ENCODE results near the gene SLC9A2.

The SLC9A2 gene

GRCh38 chr2:102621630-102622029 lies 2.3 kb downstream of the SLC9A2 start:
- DNase-seq: no peak

DNA sequence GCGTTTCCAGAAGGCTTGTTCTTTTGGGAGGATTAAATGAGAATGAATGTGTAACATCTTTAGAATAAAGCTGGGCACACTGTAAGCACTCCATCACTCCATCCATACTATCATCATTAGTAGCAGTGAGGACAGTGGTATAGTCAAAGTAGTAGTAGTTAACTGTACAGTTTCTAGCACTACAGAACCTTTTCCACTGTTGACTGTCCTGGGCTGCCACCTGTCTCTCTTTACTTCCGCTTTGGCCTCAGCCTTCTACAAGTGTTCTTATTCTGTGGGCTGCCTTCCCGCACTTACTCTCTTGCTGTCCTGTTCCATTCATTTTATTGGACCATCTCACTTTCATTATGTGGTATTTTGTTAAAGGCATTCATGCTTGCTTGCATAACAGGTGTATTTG lies 3.3 kb downstream of the SLC9A2 start:
- no peak for DNase-seq

DNA sequence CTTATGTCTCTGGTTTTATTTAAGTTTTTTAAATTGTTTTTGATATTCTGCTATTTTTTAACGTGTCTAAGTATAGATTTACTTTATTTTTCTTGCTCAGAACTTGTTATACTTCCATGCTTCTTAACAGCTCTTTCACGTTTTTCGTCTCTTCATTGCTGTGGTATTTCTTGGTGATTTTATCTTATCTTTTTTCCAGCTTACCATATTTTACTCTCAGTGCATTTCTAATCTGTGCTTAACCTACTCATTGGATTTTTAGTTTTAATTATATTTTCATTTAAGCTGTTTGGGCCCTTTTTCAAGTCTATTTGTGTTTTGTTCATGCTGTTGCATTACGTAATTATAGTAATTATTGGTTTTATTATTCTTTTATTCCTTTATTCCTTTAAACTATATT lies 11.1 kb downstream of the SLC9A2 start:
- DNase-seq: no peak

GRCh38 chr2:102632380-102633175 lies 13.2 kb downstream of the SLC9A2 start:
- DNase-seq: no peak

DNA sequence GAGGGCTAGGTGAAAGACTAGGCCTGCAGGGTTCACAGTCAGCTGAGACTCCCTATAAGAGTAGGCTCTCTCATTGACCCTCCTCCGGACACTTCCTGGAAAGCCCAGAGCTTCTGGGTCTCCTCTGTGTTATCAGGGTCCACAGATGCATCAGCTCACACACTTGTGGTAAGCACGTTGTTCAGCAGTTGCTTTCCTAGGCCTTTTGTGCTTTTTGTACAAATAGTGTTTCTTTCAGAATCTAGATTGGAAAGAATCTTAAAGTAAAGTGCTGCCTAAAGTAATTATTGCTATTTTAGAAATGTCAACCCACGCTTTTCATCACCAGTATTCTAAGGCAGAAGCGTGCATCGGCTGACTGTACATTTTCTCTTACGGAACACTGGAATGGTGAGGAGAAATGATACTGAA lies 15.5 kb downstream of the SLC9A2 start:
- DNase-seq: no peak

- DNase-seq: no peak
Measured at GRCh38 chr2:102635317-102635716, 16.0 kb downstream of the SLC9A2 start.

GRCh38 chr2:102636283-102636907 lies 17.0 kb downstream of the SLC9A2 start:
- no peak for DNase-seq

GRCh38 chr2:102637358-102637757 lies 18.0 kb downstream of the SLC9A2 start:
- no peak for DNase-seq

DNA sequence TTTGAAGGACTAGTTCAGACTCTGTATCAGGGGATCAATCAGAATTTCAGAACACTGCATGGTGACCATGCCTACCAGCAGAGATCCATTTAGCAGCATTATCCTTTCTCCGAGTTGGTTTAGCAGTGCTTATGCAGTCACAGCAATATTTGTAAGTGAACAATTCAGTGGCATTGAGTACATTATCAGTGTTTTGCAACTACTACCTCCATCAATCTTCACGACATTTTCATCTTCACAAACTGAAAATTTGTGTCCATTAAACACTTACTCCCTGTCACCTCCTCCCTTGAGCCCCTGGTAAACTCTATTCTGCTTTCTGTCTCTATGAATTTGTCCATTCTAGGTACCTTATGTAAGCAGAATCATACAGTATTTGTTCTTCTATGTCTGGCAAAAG lies 20.1 kb downstream of the SLC9A2 start:
- DNase-seq: no peak

DNA sequence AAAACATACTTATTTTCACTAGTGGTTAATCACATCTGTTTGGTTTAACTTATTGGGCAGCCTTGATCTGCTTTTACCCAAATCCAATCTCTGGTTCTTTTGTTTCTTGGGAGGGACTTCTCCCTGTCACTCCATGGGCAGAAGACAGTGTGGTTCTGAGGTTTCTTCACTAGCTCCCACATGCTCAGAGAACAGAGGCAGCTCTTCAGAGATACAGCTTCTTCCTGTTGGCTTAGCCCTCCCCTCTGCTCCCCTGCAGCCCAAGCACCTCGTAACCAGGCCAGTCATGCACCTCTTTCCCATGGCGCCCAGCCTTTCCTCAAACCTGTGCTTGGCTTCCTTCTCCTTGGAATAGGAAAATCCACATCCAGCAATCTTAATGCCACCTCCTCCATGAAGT lies 32.8 kb downstream of the SLC9A2 start:
- no peak for DNase-seq

GRCh38 chr2:102657770-102658169 lies 38.4 kb downstream of the SLC9A2 start:
- DNase-seq: no peak

GRCh38 chr2:102660070-102660469 lies 40.7 kb downstream of the SLC9A2 start:
- DNase-seq: no peak

DNA sequence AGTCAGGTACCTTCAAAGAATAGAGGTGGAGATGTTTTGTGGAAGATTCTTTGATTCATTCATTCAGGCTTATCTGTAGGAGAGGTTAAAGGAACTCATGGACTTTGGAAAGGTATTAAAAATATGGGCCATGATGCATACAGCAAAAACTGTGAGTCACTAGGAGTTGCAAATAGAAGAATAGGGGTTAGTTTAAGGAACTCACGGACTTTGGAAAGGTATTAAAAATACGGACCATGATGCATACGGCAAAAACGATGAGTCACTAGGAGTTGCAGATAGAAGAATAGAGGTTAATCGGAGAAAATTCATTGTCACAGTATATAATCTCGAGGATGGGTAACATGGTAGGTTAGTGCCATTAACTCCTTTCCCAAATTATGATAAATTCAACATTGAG lies 41.2 kb downstream of the SLC9A2 start:
- DNase-seq: no peak

DNA sequence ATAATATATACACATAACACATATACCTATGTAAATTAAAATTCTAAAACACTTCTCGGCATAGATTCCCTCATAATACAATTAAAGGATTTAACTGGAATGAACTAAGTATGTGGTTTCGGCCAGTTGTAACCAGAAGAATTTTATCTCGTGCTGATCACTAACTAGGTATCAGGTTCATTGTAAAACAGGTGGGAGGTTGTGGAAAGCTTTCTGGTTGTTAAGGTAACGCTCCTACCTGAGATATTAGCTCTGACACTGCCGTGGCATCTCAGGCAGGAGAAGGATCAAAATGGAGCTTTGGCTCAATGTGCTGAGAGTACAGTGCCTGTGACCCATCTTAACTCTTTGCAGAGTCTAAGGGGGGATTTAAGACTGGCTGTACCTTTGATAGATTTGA lies 42.5 kb downstream of the SLC9A2 start:
- no peak for DNase-seq

GRCh38 chr2:102662833-102663232 lies 43.5 kb downstream of the SLC9A2 start:
- DNase-seq: no peak

DNA sequence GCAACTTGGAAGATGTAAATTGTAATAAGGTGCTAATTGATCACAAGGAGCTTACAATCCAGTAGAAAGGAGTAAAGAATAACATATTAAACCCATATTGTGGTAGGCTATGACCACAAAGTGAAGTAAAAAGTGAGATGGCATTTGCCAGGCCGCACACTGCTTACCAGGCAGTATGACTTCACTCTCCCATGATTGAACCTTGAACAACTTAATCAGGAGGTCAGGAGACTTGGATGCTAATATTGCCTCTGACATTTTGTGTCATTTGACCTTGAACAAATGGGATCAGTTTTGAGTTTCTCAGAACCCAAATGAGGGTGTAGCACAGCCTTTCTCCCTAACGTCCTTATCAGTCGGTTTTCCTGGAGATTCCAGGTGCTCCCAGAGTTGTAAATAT lies 44.0 kb downstream of the SLC9A2 start:
- no peak for DNase-seq

DNA sequence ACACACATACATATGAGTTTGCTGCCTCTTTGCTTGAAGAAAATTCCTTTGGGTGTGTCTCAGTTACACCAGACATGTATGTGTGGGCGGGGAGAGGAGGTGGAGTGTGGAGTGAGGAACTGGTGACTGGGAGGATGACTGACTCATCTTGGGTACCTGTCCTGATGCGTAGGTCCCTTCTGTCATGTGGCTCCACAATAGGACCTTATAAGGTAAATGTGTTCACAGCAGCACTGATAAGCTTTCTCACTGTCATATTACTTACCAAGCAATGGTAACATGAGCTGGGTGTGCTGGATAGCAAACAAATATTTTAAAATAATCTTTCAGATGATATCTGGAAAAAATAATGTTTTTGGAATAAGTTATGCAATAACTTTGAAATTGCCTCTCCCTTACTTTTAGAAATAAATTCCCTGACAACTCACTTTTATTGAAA lies 45.1 kb downstream of the SLC9A2 start:
- peak; percentile 74 for DNase-seq

DNA sequence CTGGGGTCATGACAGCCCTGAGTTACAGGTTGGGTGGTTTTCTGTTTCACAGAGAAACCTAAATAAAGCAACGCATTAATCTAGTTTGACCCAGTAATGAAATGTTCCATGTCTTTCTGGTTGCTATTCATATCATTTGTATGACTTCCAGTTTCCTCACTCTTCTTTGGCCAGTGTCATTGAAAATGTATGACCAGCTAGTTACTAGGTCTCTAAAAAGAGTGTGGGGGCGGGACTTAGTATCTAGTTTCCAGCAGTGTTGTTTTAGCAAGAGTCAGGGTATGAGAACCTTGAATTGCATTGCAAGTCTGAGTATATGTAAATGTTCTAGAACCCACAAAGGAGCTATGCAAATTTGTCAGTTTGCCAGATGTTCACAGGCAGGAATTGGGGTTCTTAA lies 47.7 kb downstream of the SLC9A2 start:
- DNase-seq: no peak

GRCh38 chr2:102668171-102668570 lies 48.8 kb downstream of the SLC9A2 start:
- no peak for DNase-seq

- no peak for DNase-seq
Measured at GRCh38 chr2:102669401-102669800, 50.0 kb downstream of the SLC9A2 start.

GRCh38 chr2:102672107-102672776 lies 52.9 kb downstream of the SLC9A2 start:
- no peak for DNase-seq

DNA sequence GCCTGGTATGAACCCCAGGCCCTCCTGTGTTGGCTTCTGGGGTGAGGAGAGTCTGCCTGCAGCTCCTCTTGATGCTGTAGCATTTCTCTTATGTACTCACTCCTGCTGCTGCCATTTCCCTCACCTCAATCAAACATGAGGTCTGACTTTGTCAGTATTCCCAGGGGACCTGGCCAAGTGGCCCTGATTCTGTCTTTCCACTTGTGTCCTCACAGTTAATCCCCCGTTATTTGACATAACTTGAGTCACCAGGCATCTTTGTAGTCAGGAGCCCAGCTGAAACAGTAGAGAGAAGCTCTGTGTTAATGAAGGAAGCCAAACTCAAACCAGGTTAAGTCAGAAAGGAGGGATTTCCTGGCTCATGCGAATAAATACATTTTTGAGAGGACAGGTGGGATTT lies 55.0 kb downstream of the SLC9A2 start:
- DNase-seq: no peak

DNA sequence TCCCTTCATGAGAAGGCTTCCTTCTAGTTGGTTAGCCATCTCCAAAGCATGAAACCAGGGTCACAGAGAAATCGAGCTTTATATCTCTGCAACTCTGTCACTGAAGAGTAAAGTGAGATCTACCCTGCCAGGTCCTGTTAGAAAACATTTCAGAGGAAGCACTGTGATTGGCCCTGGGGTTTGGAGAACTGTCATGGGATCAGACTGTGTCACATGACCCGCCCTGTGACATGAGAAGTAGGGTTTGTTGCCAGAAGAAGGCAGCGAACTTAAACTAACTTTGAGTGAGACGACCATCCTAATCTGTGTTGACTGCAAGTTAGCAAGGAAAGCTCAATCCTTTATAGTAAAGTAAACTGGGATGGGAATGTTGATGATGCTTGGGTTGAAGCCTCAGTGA lies 55.5 kb downstream of the SLC9A2 start:
- DNase-seq: no peak

Data from activated effector memory CD4-positive, alpha-beta T cell treated with anti-CD3 and anti-CD28 coated beads, Interleukin-2, amount 50 U/mL, for 16 hours (primary cell).